ENCODE results near the gene PSG3.
"Not testable (repeated sequence)": the region's sequence is repeated elsewhere in the genome, so short reads cannot be mapped to it uniquely, and the experiment has no call there.

GRCh38 chr19:42774510-42775158 lies 34.4 kb upstream of the PSG3 start:
- not testable (repeated sequence) for TF ChIP-seq CTCF, POLR2A (IDR thresholded peaks at IDR 0.05)
